Sigmoid colon (tissue), 4 donors: ENCODE results near the gene SORCS2.

ENCODE experiments used
- CTCF ChIP-seq, 4 experiments: fragments of 450-650 bp in 3 of 4; fragments of 200-600 bp in 1 of 4; IDR thresholded peaks; one replicate each; pipeline ENCODE4 v1.5.1; 2016 to 2019; ENCODE audit warnings: antibody characterized with exemption in 4 of 4, mild to moderate bottlenecking in 3 of 4, moderate library complexity in 2 of 4
- POLR2A ChIP-seq, 2 donors: fragments of 450-650 bp; IDR thresholded peaks; one replicate each; pipeline ENCODE4 v1.6.1; 2016; ENCODE audit warnings: antibody characterized with exemption in 2 of 2, mild to moderate bottlenecking in 2 of 2, moderate library complexity in 2 of 2
- POLR2AphosphoS5 ChIP-seq, 4 donors: sonication (generic); formaldehyde crosslinking; IDR thresholded peaks; one replicate each; pipeline ENCODE4 v1.6.1; 2017; ENCODE audit warnings: antibody characterized with exemption in 4 of 4

GRCh38 chr4:7170012-7170411, 22.3 kb upstream of the SORCS2 start:
- TF ChIP-seq CTCF (IDR thresholded peaks at IDR 0.05) (no peak), POLR2A (IDR thresholded peaks at IDR 0.05) (no peak), POLR2AphosphoS5 (IDR thresholded peaks at IDR 0.05) (no peak)
